Activated CD4-positive, alpha-beta T cell treated with anti-CD3 and anti-CD28 coated beads, Interleukin-2, Interleukin-4, amounts not matched to agents 100 ng/mL and 50 ng/mL, durations not matched to agents 16 hours and 8 hours (primary cell): ENCODE results near the gene PTPRA.
A peak's percentile ranks its signal among the peaks of the same experiment; 100 is the strongest.
"Not testable (repeated sequence)": the region's sequence is repeated elsewhere in the genome, so short reads cannot be mapped to it uniquely, and the experiment has no call there.

ENCODE experiments used
- DNase-seq: peaks from one replicate; pipeline ENCODE4 v3.0.0-alpha.2; 2020; ENCODE audit warnings: low spot score

Gene PTPRA

DNA sequence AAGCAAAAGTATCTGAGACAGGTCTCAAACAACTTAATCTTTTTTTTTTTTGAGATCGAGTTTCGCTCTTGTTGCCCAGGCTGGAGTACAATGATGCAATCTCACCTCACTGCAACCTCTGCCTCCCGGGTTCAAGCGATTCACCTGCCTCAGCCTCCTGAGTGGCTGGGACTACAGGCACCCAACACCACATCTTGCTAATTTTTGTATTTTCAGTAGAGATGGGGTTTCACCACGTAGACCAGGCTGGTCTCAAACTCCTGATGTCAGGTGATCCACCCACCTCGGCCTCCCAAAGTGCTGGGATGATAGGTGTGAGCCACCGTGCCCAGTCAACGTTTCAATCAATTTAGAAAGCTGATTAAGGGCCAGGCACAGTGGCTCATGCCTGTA lies 200.0 kb downstream of the PTPRA start:
- not testable (repeated sequence) for DNase-seq

DNA sequence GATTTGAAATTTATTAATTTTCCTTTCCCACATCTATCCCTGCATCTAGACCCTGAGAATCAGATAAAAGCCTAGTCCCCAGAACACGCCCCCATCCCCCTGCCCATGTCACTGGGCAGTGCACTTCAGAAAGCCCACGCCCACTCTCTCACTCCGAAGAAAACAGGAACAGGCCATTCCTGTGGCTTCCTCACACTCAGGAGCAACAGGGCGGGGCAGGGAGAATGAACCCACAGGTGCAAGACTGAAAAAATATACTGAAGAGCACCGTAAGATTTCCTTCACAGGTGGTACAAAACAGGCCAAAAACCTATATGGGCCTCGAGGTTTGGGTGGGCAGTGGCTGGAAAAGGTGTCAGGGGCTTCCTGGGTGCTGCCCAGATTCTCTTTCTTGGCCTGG lies 201.5 kb downstream of the PTPRA start:
- DNase-seq: no peak

DNA sequence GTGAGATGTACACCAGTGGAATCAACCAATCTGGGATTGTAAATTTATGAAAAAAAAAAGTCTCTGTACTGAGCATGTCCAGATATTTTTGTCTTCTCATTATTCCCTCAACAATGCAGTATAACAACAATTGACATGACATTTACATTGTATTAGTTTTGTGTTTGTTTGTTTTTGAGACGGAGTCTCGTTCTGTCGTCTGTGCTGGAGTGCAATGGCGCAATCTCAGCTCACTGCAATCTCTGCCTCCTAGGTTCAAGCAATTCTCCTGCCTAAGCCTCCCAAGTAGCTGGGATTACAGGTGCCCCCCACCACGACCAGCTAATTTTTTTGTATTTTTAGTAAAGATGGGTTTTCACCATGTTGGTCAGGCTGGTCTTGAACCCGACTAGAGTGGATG lies 202.0 kb downstream of the PTPRA start:
- not testable (repeated sequence) for DNase-seq

DNA sequence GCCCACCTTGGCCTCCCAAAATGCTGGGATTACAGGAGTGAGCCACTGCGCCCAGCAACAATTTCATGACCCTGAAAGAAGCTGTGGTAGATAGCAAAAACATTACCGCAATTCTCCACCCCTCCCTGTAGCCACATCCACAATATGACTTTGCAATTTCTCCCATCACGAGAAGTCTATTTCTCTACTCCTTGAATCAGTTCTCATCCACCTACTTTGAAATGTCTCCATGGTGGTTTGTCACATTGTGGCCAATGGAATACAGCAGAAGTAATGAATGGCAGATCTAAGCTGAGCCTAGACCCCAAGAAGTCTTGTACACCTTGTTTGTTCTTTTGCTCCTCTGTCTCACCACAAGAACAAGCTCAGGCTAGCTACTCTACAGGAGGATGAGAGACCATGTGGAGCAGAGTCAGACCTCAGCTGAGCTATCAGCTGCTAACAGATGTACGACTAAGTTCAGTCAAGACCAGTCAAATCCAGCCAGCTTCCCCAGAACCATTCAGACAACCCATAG lies 204.4 kb downstream of the PTPRA start:
- DNase-seq: peak; percentile 12

DNA sequence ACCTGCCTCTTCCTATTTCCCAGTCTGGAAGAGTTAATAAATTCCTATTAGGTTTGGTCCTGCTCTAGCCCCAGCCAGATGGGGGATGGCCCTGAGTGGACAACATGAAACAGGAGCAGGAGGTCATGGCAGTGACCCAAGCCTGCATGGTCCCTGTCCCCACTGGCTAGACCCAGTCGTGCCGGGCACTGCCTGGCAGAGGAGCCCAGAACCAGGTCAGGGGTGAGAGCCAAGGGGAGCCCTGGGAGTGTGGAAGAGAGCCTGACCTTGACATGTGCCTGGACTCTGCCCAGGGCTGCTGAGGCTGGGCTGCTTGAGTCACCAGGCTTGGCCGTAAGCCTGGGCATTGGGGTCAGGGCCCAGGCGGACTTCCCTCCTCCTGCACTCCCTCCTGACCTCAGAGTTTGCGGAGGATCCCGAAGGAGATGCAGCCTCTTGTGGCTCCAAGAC lies 207.7 kb downstream of the PTPRA start:
- no peak for DNase-seq

DNA sequence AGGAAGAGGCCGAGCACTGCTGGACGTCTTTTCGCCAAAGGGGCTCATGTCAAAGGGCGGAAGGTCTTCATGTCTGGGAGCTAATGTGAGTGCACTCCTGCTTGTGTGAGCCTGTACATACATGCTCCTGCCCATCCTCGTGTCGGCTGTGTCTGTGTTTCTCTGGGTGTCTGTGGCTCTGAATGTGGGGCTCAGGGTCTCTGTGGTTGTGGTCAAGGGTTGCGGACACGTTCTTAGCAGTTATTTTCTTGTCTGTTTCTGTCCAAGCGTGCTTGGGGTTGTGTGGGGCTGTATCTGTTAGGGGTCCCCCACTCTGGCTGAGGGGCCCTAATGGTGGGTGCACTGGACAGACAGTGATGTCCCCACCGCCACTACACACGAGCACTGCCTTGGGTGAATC lies 208.4 kb downstream of the PTPRA start:
- no peak for DNase-seq

DNA sequence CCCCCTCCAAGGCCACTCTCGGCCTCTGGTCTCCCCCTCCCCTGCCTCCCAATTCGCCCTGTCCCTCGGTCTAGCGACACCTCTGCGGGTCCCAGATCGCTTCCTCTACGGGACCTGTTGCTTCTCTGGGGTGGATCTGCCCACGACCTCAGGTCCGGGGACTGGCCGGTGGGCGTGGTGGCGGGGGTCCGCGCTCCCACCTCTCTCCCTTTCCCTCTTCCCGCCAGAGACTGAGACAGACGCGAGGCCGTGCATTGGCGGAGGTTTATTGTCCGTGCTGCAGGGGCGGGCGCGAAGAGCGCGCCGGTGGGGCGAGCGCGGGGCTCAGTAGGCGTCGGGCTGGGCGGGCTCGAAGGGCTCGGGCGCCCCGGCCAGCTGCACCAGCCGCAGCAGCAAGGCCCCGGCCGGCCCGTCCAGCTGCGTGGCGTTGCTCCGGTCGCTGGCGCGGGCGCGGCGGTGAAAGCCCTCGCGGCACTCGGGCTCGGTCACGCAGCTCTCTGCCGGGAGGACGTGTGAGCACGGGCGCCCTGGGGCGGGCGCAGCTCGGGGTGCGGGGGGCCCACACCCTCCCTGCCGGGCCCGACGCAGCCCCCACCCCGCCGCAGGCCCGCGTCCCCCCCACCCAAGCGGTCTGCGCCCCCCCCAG lies 209.1 kb downstream of the PTPRA start:
- DNase-seq: no peak

DNA sequence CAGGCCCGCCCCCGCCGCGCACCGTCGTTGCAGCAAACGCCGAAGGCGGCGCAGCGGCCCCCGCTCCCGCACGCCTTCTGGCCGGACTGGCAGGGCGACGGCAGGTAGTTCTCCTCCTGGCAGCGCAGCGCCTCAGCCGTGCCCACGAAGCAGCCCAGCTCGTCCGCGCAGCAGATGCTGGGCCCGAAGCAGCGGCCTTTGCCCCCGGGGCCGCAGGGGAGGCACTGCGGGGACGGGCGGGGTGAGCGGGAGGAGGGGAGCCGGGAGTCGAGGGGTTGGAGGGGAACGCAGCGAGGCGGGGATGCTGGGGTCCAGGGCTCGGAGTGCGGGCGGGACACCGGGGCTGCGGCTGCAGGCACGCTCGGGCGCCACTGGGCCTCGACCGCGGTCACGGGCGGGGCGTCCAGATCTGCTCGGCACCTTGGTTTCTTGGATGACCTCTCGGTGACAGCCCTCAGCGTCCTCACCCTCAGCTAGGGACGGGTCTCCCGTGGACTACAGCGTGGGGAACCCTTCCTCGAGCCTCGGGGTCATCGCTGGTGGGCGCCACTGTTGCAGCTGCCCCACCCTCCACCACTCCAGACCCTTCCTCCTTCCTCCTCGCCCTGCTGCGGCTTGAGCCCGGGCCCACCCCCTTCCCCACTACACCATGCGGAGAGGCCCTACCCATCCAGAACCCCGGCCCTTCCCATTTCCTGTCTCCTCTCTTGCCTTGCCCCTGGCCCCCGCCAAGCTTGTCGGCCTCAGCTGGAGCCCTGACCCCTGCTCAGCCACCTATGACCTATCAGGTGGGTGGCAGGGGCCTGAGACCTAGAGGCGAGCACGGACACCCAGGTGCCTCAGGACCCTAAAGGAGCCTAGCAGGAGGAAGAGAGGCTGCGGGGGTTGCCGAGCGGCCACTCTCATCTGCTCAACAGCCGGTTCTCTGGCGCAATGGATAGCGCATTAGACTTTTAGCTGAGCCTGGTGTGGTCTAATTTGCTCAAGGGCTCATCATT lies 210.0 kb downstream of the PTPRA start:
- DNase-seq: no peak

DNA sequence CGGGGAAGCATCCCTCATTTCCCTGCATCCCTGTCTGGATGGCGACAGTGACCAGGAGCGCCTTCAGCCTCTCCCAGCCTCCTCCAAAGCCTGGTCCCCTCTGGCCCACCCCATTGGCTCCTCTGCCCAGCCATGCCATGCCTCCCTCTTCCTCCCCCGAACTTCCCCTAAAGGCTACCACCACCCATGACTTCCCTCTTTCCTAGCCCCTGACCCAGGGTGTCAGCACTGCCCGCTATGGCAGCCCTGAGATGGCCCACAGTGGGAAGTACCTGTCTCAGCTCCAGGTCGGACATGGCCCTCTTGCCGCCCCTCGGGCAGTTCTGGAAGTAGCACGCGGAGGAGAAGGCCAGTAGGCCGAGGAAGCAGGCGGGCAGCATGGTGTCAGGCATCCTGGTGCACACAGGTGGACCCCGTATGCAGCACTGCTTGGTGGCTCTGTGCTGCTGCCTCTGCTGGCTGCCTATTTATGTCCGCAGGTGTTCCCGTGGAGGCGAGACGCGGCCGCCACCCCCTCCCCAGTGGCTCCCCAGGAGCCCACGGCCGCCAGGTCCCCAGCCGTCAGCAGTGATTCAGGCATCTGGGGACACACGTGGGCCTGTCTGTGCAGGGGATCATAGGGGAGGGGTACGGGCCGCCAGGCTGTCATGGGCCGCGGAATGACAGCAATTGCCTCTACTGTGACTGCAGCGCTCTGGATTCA lies 211.2 kb downstream of the PTPRA start, which contains the start of gene AVP:
TSS of gene AVP (minus strand) at position 442 of the 703 bp plus-strand sequence. CDS start at position 392, 50 bp downstream.
- no peak for DNase-seq

DNA sequence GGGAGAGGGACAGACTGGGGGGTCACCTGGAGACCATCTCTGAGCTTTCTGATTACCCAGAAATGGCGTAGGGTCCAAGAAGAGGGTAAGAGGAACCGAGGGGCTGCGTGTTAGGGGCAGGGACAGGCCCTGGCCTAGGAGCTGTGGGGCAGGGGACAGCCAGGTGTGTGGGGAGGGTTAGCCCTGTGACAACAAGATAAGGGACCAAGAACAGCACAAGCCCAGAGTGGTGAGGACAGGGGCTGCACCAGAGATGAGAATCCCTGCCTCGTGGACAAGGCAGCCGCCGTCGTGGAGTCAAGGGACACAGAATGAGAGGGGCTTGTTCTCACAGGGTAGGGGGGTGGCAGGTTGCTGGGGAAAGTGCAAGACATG lies 211.7 kb downstream of the PTPRA start:
- no peak for DNase-seq

DNA sequence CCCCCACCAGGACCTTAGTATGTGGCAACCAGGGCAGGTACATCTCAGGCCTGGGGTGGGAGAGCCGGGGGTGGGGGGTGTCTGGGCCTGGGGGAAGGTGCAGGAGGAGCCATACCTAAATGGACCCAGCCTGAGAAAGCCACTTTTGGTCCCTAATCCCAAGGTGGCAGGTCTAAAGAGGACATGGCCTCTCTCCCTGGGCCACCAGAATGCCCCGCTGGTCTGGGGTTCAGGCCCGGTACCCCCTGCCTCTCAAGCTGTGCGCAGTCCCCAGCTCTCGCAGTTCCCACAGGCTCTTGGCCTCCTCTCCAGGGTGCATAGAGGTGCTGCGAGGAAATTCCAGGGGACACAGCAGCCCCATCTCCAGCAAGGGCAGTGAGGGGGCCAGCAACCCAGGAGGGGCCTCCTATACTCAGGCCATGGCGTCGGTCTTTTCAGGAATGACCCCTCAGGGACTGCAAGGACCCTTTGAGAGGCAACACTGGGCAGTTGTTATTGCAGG lies 212.3 kb downstream of the PTPRA start:
- no peak for DNase-seq

DNA sequence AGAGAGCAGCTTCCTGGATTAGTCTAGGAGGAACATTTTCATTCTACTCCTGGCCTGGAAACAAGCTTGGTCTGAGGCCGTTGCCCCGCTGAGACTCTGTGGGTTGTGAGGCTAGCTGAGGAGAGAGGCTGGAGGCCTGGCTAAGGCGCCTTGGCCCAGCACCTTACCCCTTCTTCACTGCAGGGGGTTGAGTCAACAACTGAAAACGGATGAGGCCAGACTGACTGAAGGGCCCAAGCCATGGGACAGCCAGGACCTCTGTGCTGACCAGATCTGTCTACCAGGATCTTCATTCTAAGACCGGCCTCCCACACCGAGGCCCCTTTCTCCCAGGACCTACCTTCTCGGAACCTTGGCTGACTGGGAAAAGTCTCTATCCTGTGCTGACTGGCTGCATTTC lies 214.8 kb downstream of the PTPRA start:
- DNase-seq: no peak
